ENCODE measurements around the gene UCP2.
"Not testable (repeated sequence)": the region's sequence is repeated elsewhere in the genome, so short reads cannot be mapped to it uniquely, and the experiment has no call there.

Gene UCP2

GRCh38 chr11:73939096-73939495 is 43.5 kb downstream of the UCP2 start:
- Histone ChIP-seq H3K36me3 (ENCODE audit: insufficient read depth, low read length) (peaks cover 3% of the 10 kb centered on the region), H3K4me1 (ENCODE audit: insufficient read depth, low read length) (no peaks in the 10 kb centered on the region), H3K9me3 (ENCODE audit: control insufficient read depth, insufficient read depth, low read length) (peaks cover 20% of the 10 kb centered on the region), H3K9ac (ENCODE audit: low read depth, low read length) (no peak overlapping the region)

GRCh38 chr11:73936047-73936446 is 46.6 kb downstream of the UCP2 start:
- not testable (repeated sequence) for H3K36me3 ChIP-seq (ENCODE audit: insufficient read depth, low read length); H3K4me1 ChIP-seq (ENCODE audit: insufficient read depth, low read length); H3K9ac ChIP-seq (ENCODE audit: low read depth, low read length)
- H3K9me3 ChIP-seq (ENCODE audit: control insufficient read depth, insufficient read depth, low read length) = peaks cover 18% of the 10 kb centered on the region

- peaks cover 13% of the 10 kb centered on the region for H3K36me3 ChIP-seq (ENCODE audit: insufficient read depth, low read length)
- H3K4me1 ChIP-seq (ENCODE audit: insufficient read depth, low read length) = no peaks in the 10 kb centered on the region
- H3K9me3 ChIP-seq (ENCODE audit: control insufficient read depth, insufficient read depth, low read length) = no peaks in the 10 kb centered on the region; the same call in 1 of the 2 replicates
- no peak overlapping the region for H3K9ac ChIP-seq (ENCODE audit: low read depth, low read length)
These were observed 49.9 kb downstream of the UCP2 start for GRCh38 chr11:73932781-73933180.

GRCh38 chr11:73931951-73932350 is 50.7 kb downstream of the UCP2 start:
- Histone ChIP-seq H3K36me3 (ENCODE audit: insufficient read depth, low read length) (peaks cover 16% of the 10 kb centered on the region), H3K4me1 (ENCODE audit: insufficient read depth, low read length) (no peaks in the 10 kb centered on the region), H3K9ac (ENCODE audit: low read depth, low read length) (no peak overlapping the region), H3K9me3 (ENCODE audit: control insufficient read depth, insufficient read depth, low read length) (no peaks in the 10 kb centered on the region; the same call in 1 of the 2 replicates)

- Histone ChIP-seq H3K9me3 (ENCODE audit: control insufficient read depth, insufficient read depth, low read length) (no peaks in the 10 kb centered on the region; the same call in 1 of the 2 replicates), H3K4me1 (ENCODE audit: insufficient read depth, low read length) (no peaks in the 10 kb centered on the region), H3K9ac (ENCODE audit: low read depth, low read length) (no peak overlapping the region), H3K36me3 (ENCODE audit: insufficient read depth, low read length) (peaks cover 16% of the 10 kb centered on the region)
These were observed 51.5 kb downstream of the UCP2 start for GRCh38 chr11:73931039-73931645.

- H3K9ac ChIP-seq (ENCODE audit: low read depth, low read length) = no peak overlapping the region
- no peaks in the 10 kb centered on the region for H3K4me1 ChIP-seq (ENCODE audit: insufficient read depth, low read length)
- no peaks in the 10 kb centered on the region; the same call in 1 of the 2 replicates for H3K9me3 ChIP-seq (ENCODE audit: control insufficient read depth, insufficient read depth, low read length)
- H3K36me3 ChIP-seq (ENCODE audit: insufficient read depth, low read length) = peaks cover 16% of the 10 kb centered on the region
These were observed 53.3 kb downstream of the UCP2 start for GRCh38 chr11:73929388-73929787.

All from ES-I3 (cell line).